NCI-H1694 treated with DMSO at 0.1 percent for 48 hours (cell line): ENCODE measurements around the gene MBNL2.
"Not testable (repeated sequence)": the region's sequence is repeated elsewhere in the genome, so short reads cannot be mapped to it uniquely, and the experiment has no call there.

Source experiments
- DNase-seq: peaks from one replicate; lab custom pipeline; 2025; lab: John Stamatoyannopoulos, UW

Gene MBNL2, protein sequence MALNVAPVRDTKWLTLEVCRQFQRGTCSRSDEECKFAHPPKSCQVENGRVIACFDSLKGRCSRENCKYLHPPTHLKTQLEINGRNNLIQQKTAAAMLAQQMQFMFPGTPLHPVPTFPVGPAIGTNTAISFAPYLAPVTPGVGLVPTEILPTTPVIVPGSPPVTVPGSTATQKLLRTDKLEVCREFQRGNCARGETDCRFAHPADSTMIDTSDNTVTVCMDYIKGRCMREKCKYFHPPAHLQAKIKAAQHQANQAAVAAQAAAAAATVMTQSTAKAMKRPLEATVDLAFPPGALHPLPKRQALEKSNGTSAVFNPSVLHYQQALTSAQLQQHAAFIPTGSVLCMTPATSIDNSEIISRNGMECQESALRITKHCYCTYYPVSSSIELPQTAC

DNA sequence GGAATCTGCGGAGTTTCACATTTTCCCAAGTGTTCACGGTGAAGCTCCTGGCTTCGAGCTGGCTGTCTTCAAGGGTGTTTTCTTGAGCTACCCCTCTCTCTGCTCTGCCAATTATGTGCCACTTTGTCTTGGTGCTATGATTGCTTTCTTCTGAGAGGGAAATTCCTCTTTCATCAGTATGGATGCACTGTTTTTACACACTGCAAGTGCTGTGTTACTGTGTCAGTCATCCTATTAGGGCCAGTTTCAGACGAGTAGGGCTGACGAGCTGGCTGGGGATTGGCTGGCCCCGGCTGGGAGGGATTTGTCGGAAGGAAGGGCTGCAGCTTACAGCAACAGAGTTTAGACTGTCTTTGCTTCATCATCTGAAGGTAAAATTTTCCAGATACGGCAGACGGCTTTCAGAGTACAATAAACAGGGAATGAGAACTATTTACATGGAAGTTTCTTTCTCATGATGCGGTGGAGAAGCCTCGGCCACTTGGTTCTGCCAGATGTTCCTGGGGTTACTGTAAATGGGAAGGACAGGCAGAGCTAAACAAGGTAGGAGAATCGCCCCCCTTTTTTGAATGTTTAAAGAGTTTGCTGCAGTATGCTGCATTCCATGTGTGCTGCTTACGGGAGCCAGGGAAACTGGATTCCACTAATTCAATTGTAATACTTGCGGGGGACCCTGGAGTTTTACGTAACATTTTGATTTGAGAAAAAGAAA, at the start of gene MBNL2:
TSS of gene MBNL2 (plus strand) at position 345 of the 712 bp plus-strand sequence. CDS start 53,903 bp downstream, outside the sequence.
- peak; percentile 43 for DNase-seq

DNA sequence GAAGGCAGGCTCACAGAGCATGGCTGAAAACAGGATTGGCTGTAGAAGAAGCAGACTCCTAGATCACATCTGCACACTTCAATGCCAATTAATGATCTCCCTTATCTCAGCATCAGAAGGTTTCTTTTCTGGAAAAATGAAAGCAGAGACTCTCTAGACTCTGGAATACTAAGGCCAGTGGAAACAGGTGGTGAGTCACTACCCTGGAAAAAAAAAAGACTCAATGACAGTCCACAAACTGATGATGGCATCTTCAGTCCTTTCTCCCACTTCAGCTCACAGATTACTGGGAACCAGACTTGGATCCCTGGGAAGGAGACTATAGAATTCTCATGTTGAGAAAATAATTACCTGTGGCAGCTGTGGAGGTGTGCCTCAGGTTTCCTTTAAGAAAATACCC, 47.5 kb upstream of the MBNL2 start:
- DNase-seq = no peak

DNA sequence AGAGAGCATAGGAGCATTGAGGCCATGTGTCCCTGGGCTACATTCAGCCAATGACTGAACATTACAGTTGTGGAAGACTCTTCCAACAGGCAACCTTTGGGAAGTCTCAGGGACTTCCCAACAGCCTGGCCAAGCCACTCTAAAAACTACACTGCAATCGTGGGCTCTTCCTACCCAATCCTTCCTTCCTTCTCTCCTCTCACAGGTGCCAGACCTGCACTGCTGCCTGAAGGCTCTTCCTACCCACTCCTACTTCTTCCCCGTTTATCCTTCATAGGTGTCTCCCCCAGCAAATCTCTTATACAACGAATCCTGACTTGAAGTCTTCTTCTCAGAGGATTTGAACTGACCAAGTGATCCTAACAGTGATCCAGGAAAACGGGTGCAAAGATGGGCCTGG, 47.1 kb upstream of the MBNL2 start:
- DNase-seq = no peak

DNA sequence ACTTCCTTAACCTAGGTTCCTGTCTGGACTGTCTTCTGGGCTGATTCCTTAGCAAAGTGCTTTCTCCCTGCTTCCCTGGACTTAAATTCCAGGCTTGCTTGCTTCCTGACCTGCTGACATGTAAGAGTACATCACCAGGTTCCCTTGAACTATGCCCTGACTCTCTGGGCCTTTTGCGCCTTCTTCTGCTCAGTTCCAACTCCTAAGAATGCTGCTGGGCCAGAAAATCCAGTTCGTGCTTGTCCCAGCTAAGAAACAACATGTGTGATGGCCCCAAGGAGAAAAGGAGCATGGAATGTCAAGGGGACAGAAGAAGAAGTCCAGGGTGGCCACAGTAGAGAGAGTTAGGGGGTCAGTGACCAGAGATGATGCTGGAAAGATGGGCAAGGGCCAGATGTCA, 42.6 kb upstream of the MBNL2 start:
- no peak for DNase-seq

DNA sequence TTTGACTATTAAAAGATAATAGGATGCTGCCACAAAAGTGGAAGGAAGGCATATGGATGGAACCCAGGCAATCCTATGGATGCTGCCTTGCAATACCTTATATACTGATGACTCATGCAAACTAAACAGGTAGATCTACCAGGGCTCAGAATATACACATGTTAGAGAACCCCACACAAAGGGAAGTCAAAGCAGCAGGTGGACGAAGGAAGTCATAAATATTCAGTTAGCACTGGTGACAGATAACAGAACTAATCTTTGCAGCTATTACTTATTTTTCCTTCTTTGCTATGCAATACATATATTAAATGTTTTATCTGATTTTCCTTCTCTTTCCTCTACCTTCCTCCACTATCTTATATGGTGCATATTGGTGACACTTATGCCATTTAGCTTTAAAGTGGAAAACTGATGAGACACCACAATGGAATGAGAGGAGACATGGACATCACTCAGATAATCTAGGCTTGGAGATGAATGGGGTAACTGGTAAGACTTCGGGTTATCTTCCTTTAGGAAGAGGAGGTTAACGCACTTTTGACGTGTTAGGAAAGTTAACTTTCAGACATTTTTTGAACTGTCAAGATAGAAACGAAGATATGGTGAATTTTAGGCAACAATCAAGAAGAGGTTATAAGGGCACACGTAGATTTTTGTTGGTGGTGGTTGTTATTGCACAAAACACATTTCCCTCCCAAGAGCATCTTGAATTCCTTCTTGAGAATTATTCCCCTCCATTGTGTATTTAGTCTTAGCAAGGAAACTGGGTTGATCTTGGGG, 39.8 kb upstream of the MBNL2 start:
- DNase-seq = no peak

DNA sequence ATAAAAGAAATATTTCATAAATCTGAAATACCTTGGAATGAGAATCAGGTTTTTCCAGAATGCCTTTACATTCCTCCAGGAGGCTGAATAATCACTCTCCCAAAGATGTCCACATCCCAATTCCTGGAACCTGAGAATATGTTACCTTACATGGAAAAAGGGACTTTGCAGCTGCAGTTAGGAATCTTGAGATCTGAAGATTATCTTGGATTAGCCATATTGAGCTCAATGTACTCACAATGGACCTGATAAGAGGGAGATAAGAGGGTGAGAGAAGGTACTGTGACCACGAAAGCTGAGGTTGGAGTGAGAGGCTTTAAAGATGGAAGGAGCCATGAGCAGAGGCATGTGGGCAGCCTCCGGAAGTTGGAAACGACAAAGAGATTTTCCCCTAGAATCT, 36.8 kb upstream of the MBNL2 start:
- DNase-seq = no peak

DNA sequence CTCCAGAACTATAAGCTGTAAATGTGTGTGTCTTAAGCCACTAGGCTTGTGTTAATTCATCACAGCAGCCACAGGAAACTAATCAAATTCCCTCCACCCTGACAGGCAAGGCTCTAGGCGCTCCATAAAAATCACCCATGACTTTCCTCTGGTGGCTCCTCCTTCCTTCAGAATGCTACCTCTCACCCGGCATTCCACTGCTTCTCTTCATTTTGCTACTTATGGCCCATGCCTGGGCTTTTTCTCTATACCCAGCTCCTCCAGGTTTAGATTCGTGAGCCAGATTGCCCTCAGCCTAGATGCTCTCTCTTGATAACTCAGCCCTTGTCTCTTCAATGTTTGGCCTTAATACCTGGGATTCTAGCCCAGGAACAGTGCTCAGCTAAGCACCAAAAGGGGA, 36.4 kb upstream of the MBNL2 start:
- no peak for DNase-seq

DNA sequence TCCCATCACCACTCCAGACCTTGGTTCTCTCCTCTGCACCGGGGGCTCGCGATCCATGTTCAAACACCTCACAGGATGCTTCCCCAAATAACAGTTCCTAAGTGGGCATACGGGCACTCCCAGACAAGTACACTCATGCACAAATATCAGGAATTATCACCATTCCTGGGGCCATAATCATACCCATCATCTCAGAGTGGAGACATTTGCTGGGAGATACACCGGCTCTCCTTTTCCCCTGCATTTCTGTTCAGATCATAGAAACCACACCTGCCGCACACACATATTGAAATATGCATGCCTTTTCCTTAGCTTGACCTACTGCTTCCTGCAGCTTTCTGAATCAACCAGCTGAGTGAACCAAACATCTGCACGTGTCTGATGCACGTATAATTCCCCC, 33.9 kb upstream of the MBNL2 start:
- DNase-seq = no peak

DNA sequence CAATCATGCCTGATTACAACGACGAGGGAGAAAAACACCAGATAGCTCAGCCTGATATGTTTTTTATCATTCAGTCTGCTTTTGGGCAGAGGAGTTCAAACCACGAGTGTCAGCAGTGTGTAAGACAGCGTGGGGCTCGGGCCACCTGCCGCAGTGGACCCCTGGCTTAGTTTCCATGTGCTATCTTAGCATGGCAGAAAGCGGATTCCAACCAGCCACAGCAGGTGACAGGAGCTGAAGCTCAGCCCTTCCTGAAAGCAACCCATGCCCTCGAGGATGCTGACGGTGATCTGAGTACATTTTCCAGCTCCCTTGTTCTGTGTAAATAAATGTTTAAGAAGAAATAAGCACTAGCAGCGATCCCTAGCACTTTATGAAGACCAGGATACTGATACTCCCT, 32.2 kb upstream of the MBNL2 start:
- DNase-seq = no peak

DNA sequence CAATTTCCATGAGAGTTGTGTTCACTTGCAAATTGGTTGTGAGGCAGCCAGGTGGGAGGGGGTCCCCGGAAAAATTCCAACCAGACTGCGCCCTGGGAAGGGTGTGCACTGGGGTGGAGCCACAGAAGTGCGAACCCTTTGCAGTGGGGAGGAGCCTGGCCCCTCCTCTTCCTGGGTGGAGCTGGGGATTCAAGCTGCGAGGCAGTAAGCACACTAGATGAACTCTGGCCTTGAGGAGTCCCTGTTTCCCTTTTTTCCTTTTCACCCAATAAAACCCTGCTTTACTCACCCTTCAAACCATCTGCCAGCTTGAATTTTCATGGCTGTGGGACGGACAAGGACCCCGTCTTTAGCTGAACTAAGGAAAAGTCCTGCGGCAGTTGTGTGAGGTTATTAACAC, 31.0 kb upstream of the MBNL2 start:
- no peak for DNase-seq

DNA sequence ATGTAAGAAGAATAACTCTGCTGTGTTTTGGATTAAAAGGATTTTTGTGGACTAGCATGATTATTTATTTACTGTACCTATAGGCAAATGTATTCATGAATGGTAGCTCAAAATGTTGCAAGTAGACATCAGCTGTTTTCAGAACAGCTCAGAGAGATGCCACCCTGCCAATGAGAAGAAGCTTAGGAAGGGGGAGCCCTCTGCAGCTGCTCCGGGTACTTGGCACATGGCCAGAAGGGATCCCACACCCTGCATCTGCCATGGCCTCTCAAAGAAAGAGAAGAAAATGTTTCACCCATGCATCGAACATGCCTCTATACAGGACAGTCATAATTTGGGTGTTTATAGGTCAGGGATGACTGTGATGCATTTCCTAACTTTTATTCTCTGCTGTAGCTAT, 30.5 kb upstream of the MBNL2 start:
- no peak for DNase-seq

DNA sequence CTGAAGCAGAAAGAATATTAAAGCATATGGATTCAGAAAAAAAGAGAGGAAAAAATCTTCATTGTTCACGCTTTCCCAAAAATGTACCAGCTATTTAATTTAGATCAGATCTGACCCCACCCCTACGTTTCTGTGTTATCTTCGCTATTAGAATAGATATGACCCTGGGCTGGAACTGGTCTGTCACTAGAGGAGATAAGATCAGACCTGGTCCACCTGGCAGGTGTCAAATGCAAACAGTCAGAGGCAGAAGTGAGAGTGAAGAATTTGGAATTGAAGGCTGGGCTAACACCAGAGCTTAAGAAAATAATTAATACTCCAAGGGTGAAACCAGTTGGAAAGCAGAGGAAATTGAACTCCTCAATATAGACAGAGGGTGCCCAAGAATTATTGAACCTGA, 30.0 kb upstream of the MBNL2 start:
- no peak for DNase-seq

DNA sequence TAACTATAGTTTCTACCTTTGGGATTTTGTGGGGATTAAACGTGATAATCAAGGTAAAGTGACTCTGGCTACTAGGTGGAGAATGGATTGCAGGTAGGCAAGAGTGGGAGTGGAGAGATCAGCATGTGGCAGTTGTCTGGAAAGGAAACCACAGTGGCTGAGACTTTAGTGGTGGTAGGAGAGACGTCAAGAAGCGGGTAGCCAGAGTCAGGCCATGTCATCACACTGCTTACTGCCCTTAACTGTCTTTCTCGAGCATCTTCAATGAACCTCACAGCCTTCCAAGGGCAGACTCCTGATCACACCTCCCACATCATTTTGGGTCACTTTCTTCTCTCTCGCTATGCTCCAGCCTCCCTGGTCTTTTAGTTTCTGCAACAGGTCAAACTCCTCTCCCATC, 28.6 kb upstream of the MBNL2 start:
- no peak for DNase-seq

DNA sequence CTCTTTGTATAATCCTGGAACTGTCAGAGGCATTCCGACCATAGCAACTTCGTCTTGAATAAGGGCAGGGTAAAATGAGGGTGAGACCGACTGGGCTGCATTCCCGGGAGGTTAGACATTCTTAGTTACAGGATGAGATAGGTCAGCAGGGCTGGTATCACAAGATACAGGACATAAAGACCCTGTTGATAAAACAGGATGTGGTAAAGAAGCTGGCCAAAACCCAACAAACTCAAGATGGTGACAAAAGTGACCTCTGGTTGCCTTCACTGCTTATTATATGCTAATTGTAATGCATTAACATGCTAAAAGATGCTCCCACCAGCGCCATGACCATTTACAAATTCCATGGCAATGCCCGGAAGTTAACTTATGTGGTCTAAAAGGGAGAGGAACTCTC, 27.7 kb upstream of the MBNL2 start:
- no peak for DNase-seq

DNA sequence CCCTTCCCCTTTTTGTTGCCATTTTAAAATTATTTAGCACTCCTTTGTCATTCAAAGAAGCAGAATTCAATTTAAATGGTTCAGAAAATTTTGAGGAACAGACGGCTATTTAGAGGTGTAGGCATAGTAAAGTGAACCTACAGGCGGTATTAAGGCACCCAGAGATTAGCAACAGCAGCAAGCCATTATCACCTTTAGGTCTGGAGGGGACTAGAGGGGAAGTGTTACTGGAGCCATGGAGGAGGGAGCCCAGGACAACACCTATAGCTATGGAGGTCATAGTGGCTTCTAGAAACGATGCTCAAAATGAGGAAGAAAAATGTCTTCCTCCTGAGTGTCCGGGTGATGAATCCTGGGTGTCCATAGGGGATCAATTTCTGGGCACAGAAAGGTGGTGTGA, 25.8 kb upstream of the MBNL2 start:
- DNase-seq = no peak

DNA sequence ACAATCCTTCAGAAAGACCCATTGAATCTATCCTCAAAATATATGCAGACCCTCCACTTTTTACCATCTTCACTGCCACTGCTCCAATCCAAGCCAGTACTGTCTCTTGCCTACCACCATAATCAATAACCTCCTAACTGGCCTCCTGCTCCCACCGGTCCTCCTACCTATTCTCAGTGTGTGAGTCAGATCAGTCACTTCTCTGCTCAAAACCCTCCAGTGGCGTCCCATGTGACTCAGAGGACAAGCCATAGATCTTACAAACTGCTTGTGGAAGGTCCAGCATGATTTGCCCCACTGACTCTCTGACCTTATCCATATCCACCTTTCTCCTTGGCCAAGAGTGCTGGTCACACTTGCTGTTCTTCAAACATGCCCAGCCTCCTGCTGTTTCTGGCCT, 23.4 kb upstream of the MBNL2 start:
- DNase-seq = no peak

DNA sequence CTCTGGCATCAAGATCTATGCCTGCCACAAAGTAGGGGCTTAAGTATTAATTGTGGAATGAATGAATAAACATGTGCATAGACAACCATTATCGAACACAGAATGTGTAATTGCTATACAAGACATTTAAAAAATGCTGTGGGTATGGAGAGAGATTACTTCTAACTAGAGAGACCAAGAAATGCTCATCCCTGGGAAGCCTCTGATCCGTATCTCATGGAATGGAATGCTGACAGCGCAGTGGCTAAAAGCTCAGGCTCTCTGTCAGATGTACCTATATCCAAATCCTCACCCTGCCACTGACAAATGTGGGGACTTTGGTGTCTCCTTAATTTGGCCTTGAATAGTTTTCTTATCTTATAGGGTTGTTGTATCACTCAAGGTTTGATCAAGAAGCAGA, 22.7 kb upstream of the MBNL2 start:
- DNase-seq = no peak

DNA sequence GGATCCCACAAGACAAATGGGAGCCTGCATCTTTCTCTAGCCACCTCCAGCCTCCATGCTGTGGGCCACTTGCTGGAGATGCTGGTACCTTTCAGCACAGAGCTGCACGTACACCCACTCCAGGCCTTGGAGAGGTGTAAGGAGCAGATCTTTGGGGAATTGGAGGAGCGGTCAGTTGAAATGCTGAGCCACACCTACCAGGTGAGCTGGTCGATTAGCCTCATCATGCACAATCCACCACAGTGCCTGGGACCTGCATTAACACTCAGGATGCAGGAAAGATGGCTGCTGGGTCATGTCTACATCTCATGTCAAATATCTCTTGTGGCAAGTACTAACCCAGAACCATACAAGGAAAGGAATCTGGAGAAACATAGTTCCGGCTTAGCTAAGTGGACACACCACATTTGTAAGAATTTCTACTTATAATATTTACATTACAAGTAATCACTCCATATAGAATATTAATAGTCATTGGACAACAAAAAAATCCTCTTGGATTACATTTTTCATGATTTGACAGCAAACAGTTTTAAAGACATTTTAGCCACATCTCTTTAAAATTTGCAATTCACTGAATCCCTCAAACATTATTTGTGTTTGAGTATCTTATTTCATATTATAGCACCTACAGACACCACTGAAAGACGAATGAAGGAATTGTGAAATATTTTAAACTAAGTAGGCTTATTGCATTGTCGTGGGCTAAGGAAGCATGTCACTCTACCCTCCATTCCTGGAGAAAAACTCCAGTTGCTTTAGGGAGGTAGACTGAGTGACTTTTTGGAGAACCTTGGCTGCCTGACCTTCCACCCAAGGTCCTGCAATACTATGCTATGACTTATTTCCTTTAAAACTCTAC, 21.8 kb upstream of the MBNL2 start:
- DNase-seq = no peak

DNA sequence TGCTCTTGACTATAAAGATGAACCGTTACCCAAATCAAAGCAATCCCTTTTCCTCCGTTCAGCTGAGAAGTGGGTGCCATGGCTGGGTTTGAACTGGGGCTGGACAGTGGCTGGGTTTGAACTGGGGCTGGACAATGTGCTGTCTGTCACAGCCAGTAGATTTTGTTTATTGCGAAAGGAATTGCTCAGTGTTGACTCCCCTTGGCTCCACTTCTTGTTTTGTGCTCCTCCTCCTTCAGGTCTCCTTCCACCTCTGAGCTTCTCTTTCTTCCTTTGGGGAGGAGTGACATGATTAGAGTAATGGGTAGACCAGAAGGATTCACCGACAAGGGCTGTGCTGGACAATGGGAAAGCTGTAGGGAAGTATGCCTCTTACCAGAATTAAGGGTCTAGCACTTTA, 19.4 kb upstream of the MBNL2 start:
- no peak for DNase-seq

DNA sequence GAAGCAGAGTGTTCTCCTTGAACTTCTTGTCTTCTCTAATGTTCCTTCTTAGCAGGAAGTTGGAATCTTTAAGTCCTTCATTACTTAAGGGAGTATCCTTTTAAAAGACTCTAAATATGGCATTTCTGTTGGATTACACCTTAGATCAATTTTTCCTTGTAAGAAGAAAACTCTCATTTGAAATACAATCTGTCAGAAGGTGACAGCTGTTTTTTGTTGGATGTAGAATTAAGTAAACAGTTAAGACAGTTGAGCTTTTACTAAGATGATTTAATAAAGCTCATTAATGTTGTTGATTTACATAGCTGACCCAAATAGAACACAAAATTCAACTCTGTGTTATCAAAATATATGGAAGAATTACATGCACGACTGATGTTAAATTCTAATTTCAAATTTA, 16.7 kb upstream of the MBNL2 start:
- no peak for DNase-seq

DNA sequence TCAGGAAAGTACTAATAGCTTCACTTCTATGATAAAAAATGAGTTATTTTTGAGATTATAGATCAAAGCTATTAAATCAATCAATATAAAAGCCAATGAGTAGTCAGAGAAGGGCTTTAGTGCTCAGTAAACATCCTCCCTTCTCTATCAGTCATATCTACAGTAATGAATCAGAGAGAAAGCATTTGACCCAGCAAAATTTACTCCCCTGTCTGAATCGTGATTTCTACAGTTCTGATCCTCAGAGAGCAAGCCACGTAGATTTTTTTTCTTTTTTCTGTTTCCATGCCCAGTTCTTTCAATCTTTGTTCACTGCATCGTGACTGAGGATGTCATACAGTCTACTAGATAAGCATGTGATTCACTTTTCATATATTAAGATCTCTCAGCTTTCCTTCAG, 16.2 kb upstream of the MBNL2 start:
- no peak for DNase-seq

DNA sequence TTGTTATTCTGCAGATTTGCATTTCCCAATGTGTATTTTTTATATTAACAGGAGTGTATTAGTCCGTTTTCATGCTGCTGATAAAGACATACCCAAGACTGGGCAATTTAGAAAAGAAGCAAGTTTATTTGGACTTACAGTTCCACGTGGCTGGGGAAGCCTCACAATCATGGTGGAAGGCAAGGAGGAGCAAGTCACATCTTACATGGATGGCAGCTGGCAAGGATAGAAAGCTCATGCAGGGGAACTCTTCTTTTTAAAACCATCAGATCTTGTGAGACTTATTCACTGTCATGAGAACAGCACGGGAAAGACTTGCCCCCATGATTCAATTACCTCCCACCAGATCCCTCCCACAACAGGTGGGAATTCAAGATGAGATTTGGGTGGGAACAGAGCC, 14.9 kb upstream of the MBNL2 start:
- not testable (repeated sequence) for DNase-seq
